Stimulated activated CD8-positive, alpha-beta memory T cell treated with anti-CD3 and anti-CD28 coated beads, Interleukin-2, amount 100 ng/mL, for 48 hours (primary cell): ENCODE measurements around the gene KCNK1.
"Not testable (repeated sequence)": the region's sequence is repeated elsewhere in the genome, so short reads cannot be mapped to it uniquely, and the experiment has no call there.

Experiments
- DNase-seq, 2 donors: peaks; one replicate each; pipeline ENCODE4 v3.0.0-alpha.2; 2020; ENCODE audit warnings: low read depth in 2 of 2

Gene KCNK1

GRCh38 chr1:233667741-233668140 lies 53.8 kb downstream of the KCNK1 start:
- no peak for DNase-seq

GRCh38 chr1:233668146-233668724 lies 54.3 kb downstream of the KCNK1 start:
- no peak for DNase-seq

GRCh38 chr1:233668725-233669294 lies 54.9 kb downstream of the KCNK1 start:
- no peak for DNase-seq

- DNase-seq, result not testable (repeated sequence)
These were observed 56.5 kb downstream of the KCNK1 start for GRCh38 chr1:233670363-233670762.

- no peak for DNase-seq
These were observed 57.4 kb downstream of the KCNK1 start for GRCh38 chr1:233671286-233671685.

- DNase-seq, result no peak
These were observed 58.8 kb downstream of the KCNK1 start for GRCh38 chr1:233672732-233673131.

GRCh38 chr1:233673261-233673946 lies 59.5 kb downstream of the KCNK1 start:
- no peak for DNase-seq

GRCh38 chr1:233673947-233674431 lies 60.1 kb downstream of the KCNK1 start:
- no peak for DNase-seq

GRCh38 chr1:233675446-233675845 lies 61.5 kb downstream of the KCNK1 start:
- DNase-seq, result no peak

GRCh38 chr1:233675893-233676292 lies 62.0 kb downstream of the KCNK1 start:
- DNase-seq, result no peak

GRCh38 chr1:233677690-233678354 lies 63.9 kb downstream of the KCNK1 start:
- DNase-seq, result no peak

GRCh38 chr1:233679030-233679429 lies 65.1 kb downstream of the KCNK1 start:
- DNase-seq, result no peak

GRCh38 chr1:233679591-233680373 lies 65.9 kb downstream of the KCNK1 start:
- DNase-seq, result no peak

- no peak for DNase-seq
These were observed 67.4 kb downstream of the KCNK1 start for GRCh38 chr1:233681285-233681684.

GRCh38 chr1:233686653-233687052 lies 72.7 kb downstream of the KCNK1 start:
- DNase-seq, result not testable (repeated sequence)

- DNase-seq, result no peak
These were observed 75.3 kb downstream of the KCNK1 start for GRCh38 chr1:233689017-233689747.

- no peak for DNase-seq
These were observed 75.9 kb downstream of the KCNK1 start for GRCh38 chr1:233689748-233690254.

GRCh38 chr1:233695901-233696300 lies 82.0 kb downstream of the KCNK1 start:
- DNase-seq, result no peak

- DNase-seq, result no peak
These were observed 86.4 kb downstream of the KCNK1 start for GRCh38 chr1:233700338-233700737.

GRCh38 chr1:233704170-233704897 lies 90.4 kb downstream of the KCNK1 start:
- no peak for DNase-seq
